Brain microvascular endothelial cell (primary cell): ENCODE data around the gene CCDC50.

Source experiments
- DNase-seq: peaks from one replicate; pipeline ENCODE4 v3.0.0-alpha.2; 2020
- H3K27ac ChIP-seq: fragments of 250-450 bp; sonication (Bioruptor Pico); 2 replicates; pipeline ENCODE4 v1.5.1; 2020; ENCODE audit warnings: mild to moderate bottlenecking, moderate library complexity
- H3K27me3 ChIP-seq: fragments of 250-450 bp; sonication (Bioruptor Pico); replicated peaks from 2 replicates; pipeline ENCODE4 v1.5.1; 2020; ENCODE audit warnings: mild to moderate bottlenecking
- H3K36me3 ChIP-seq: fragments of 250-450 bp; sonication (Bioruptor Pico); replicated peaks from 2 replicates; pipeline ENCODE4 v1.5.1; 2020; ENCODE audit warnings: mild to moderate bottlenecking
- H3K4me3 ChIP-seq: 2 replicates; pipeline ENCODE4 v1.5.1; 2011; ENCODE audit warnings: low read depth, mild to moderate bottlenecking, control low read depth, low read length, moderate library complexity
- in situ Hi-C: cut with HindIII; loops from 2 replicates; pipeline ENCODE4 v1.10.0; 2017; ENCODE audit warnings: low sequenced_read_pairs, low pct_ligation_motif_present
- TF ChIP-seq, protein P1 (sequence below): IDR thresholded peaks from 2 replicates; pipeline ENCODE4 v1.5.1; 2011; ENCODE audit warnings: low read depth, mild to moderate bottlenecking, moderate library complexity, low read length, control low read depth, inconsistent platforms; ENCODE audit errors: missing control alignments

Gene CCDC50

GRCh38 chr3:191385101-191385500, 55.9 kb downstream of the CCDC50 start:
- H3K27ac ChIP-seq, result no peak overlapping the region
- in situ Hi-C loops, result no loop called here
- TF ChIP-seq, protein P1, sequence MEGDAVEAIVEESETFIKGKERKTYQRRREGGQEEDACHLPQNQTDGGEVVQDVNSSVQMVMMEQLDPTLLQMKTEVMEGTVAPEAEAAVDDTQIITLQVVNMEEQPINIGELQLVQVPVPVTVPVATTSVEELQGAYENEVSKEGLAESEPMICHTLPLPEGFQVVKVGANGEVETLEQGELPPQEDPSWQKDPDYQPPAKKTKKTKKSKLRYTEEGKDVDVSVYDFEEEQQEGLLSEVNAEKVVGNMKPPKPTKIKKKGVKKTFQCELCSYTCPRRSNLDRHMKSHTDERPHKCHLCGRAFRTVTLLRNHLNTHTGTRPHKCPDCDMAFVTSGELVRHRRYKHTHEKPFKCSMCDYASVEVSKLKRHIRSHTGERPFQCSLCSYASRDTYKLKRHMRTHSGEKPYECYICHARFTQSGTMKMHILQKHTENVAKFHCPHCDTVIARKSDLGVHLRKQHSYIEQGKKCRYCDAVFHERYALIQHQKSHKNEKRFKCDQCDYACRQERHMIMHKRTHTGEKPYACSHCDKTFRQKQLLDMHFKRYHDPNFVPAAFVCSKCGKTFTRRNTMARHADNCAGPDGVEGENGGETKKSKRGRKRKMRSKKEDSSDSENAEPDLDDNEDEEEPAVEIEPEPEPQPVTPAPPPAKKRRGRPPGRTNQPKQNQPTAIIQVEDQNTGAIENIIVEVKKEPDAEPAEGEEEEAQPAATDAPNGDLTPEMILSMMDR, result no peak
- H3K4me3 ChIP-seq, result no peak overlapping the region
- DNase-seq, result no peak
- peaks cover 29% of the 10 kb centered on the region for H3K36me3 ChIP-seq
- no peaks in the 10 kb centered on the region for H3K27me3 ChIP-seq

- Histone ChIP-seq H3K27ac (no peak overlapping the region), H3K27me3 (no peaks in the 10 kb centered on the region), H3K4me3 (no peak overlapping the region), H3K36me3 (peaks cover 13% of the 10 kb centered on the region)
- TF ChIP-seq, protein P1, result no peak
- in situ Hi-C loops, result no loop called here
- DNase-seq, result no peak
Measured at GRCh38 chr3:191387441-191388077, 58.4 kb downstream of the CCDC50 start.

DNA sequence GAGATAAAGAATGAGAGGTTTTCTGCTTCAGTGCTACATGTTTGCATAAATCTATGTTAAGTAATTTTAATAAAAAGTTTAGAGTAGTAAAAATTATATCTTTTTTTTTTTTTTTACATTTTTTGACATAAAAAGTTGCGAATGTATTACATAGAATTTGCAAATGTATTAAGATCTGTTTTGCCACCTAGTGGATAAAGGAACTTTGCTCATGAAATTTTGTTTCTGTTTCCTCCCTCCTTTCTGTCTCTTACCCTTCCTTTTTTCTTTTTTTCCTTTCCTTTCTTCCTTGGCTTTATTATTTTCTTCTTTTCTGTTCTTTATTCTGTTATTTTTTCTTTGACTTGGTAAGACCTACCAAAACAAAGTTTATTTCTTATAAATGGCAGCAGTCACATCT, 59.6 kb downstream of the CCDC50 start:
- H3K36me3 ChIP-seq, result peaks cover 8% of the 10 kb centered on the region
- in situ Hi-C loops, result no loop called here
- H3K4me3 ChIP-seq, result no peak overlapping the region
- no peaks in the 10 kb centered on the region for H3K27me3 ChIP-seq
- no peak for DNase-seq
- TF ChIP-seq, protein P1, result peak; percentile 26
- H3K27ac ChIP-seq, result no peak overlapping the region

- no peak overlapping the region for H3K27ac ChIP-seq
- in situ Hi-C loops, result no loop called here
- H3K27me3 ChIP-seq, result no peaks in the 10 kb centered on the region
- no peak for DNase-seq
- peaks cover 8% of the 10 kb centered on the region for H3K36me3 ChIP-seq
- TF ChIP-seq, protein P1, result no peak
- no peak overlapping the region for H3K4me3 ChIP-seq
Measured at GRCh38 chr3:191390580-191390979, 61.4 kb downstream of the CCDC50 start.

- DNase-seq, result no peak
- no peak overlapping the region for H3K4me3 ChIP-seq
- in situ Hi-C loops, result no loop called here
- H3K36me3 ChIP-seq, result peaks cover 8% of the 10 kb centered on the region
- no peak overlapping the region for H3K27ac ChIP-seq
- TF ChIP-seq, protein P1, result no peak
- H3K27me3 ChIP-seq, result no peaks in the 10 kb centered on the region
Measured at GRCh38 chr3:191391861-191392808, 62.9 kb downstream of the CCDC50 start.
